B cell (primary cell): ENCODE results near the gene VPS8. TPM values are rescaled to one million over a fixed set of nuclear protein-coding genes. Genes with fewer than 3 reads are reported as not detected.

Experiments used
- ATAC-seq: fragments of 200-7000 bp; cut with Tn5 transposase; one replicate; pipeline ENCODE4 v1.10.0; 2021; ENCODE audit warnings: low read depth, mild to moderate bottlenecking, moderate number of reproducible peaks, moderate library complexity
- CTCF ChIA-PET: fragments of 350-600 bp; sonication (Branson Sonifier 250); formaldehyde crosslinking; loops from one replicate; lab custom pipeline; 2021; ENCODE audit warnings: antibody characterized with exemption, inconsistent platforms; lab: Charles Lee
- POLR2A ChIA-PET: fragments of 350-600 bp; sonication (Branson Sonifier 250); formaldehyde crosslinking; loops from one replicate; lab custom pipeline; 2021; ENCODE audit warnings: antibody characterized with exemption; lab: Charles Lee
- DNase-seq: peaks from one replicate; pipeline ENCODE4 v3.0.0; 2013
- H2AFZ ChIP-seq: 2 replicates; pipeline ENCODE4 v1.6.1; 2012; ENCODE audit warnings: mild to moderate bottlenecking, low read depth, low read length; ENCODE audit not compliant: insufficient read depth, poor library complexity, severe bottlenecking
- H3K27ac ChIP-seq, 2 donors: 1 replicate in 1 of 2; 2 replicates in 1 of 2; pipeline ENCODE4 v1.5.1; 2012 to 2013; ENCODE audit warnings: low read length in 2 of 2, mild to moderate bottlenecking in 2 of 2, moderate library complexity in 1 of 2
- H3K27me3 ChIP-seq, 4 experiments: fragments of 200-600 bp in 1 of 4; sonication (generic) in 1 of 4; replicated peaks in 1 of 4; 1 replicate in 2 of 4; 2 replicates in 2 of 4; pipeline versions ENCODE4 v1.6.1 to v1.7.0; 2013 to 2016; ENCODE audit warnings: low read length in 3 of 4, mild to moderate bottlenecking in 2 of 4, mixed read lengths in 1 of 4, moderate library complexity in 1 of 4; ENCODE audit not compliant: insufficient read depth in 4 of 4, control insufficient read depth in 3 of 4; ENCODE audit errors: control extremely low read depth in 1 of 4
- H3K36me3 ChIP-seq, 2 experiments: replicated peaks in 1 of 2; 1 replicate in 1 of 2; 2 replicates in 1 of 2; pipeline versions ENCODE4 v1.6.1 to v1.7.1; 2013; ENCODE audit warnings: low read length in 1 of 2; ENCODE audit not compliant: insufficient read depth in 2 of 2, control insufficient read depth in 1 of 2; ENCODE audit errors: control extremely low read depth in 1 of 2, extremely low read depth in 1 of 2
- H3K4me1 ChIP-seq, 2 donors: fragments of 200-600 bp in 1 of 2; sonication (generic) in 1 of 2; 1 replicate in 1 of 2; 2 replicates in 1 of 2; pipeline versions ENCODE4 v1.5.1 to v1.6.1; 2013 to 2017; ENCODE audit warnings: low read length in 2 of 2; ENCODE audit not compliant: control insufficient read depth in 2 of 2, insufficient read depth in 2 of 2
- H3K4me2 ChIP-seq: replicated peaks from 2 replicates; pipeline ENCODE3; 2012; ENCODE audit warnings: mild to moderate bottlenecking, low read depth, low read length; ENCODE audit not compliant: poor library complexity, severe bottlenecking
- H3K4me3 ChIP-seq, 5 experiments: fragments of 200-600 bp in 1 of 5; sonication (generic) in 1 of 5; 1 replicate in 3 of 5; 2 replicates in 2 of 5; pipeline versions ENCODE4 v1.5.1 to v1.7.0; 2011 to 2016; ENCODE audit warnings: low read length in 4 of 5, mild to moderate bottlenecking in 4 of 5, low read depth in 2 of 5, control low read depth in 1 of 5, moderate library complexity in 1 of 5; ENCODE audit not compliant: insufficient read depth in 1 of 5; ENCODE audit errors: control extremely low read depth in 1 of 5, extremely low read depth in 1 of 5
- H3K79me2 ChIP-seq: fragments of 200-600 bp; sonication (generic); one replicate; pipeline ENCODE4 v1.6.0; 2016; ENCODE audit warnings: low read length; ENCODE audit not compliant: control insufficient read depth, insufficient read depth
- H3K9ac ChIP-seq: fragments of 200-600 bp; sonication (generic); 2 replicates; pipeline ENCODE4 v1.6.1; 2017; ENCODE audit warnings: mild to moderate bottlenecking, low read length, moderate library complexity
- H3K9me3 ChIP-seq, 3 donors: one replicate each; pipeline versions ENCODE4 v1.6.1 to v1.7.1; 2013; ENCODE audit warnings: low read length in 2 of 3; ENCODE audit not compliant: control insufficient read depth in 2 of 3, insufficient read depth in 1 of 3; ENCODE audit errors: control extremely low read depth in 1 of 3
- H4K20me1 ChIP-seq: 2 replicates; pipeline ENCODE4 v1.6.0; 2012; ENCODE audit warnings: mild to moderate bottlenecking, low read length; ENCODE audit not compliant: insufficient read depth, control insufficient read depth, poor library complexity, severe bottlenecking
- H3K27ac Mint-ChIP-seq: one replicate; pipeline ENCODE4 v1.8.0; 2021; ENCODE audit warnings: mixed read lengths
- H3K27me3 Mint-ChIP-seq: one replicate; pipeline ENCODE4 v1.8.0; 2021; ENCODE audit warnings: mixed read lengths
- H3K4me1 Mint-ChIP-seq: one replicate; pipeline ENCODE4 v1.8.0; 2021; ENCODE audit warnings: mixed read lengths
- H3K4me3 Mint-ChIP-seq: one replicate; pipeline ENCODE4 v1.8.0; 2021; ENCODE audit warnings: mixed read lengths
- H3K9me3 Mint-ChIP-seq: one replicate; pipeline ENCODE4 v1.8.0; 2022; ENCODE audit warnings: mixed read lengths; ENCODE audit not compliant: insufficient read depth
- EZH2 ChIP-seq: IDR thresholded peaks from 2 replicates; pipeline ENCODE4 v1.6.1; 2012; ENCODE audit warnings: borderline replicate concordance, low read depth, mild to moderate bottlenecking, moderate library complexity, low read length; ENCODE audit not compliant: insufficient read depth, poor library complexity, severe bottlenecking
- WGBS: methylation state at CpG from one replicate; pipeline ENCODE4 v1.1.5; 2013; ENCODE audit warnings: missing lambda C conversion rate; ENCODE audit not compliant: insufficient coverage; 5-methylcytosine and 5-hydroxymethylcytosine counted together
- intact Hi-C: fragments of 100-400 bp; cut with micrococcal nuclease; formaldehyde crosslinking; loops from one replicate; pipeline ENCODE4 v1.10.0; 2022
- polyA plus RNA-seq: library from polyadenylated mRNA; depleted of rRNA; stranded (reverse); fragments of >200 nt; gene quantifications from 2 replicates; pipeline ENCODE4 v1.2.3, GENCODE V29; 2012
- total RNA-seq, 2 donors: library from RNA; stranded (reverse); fragments of 120-200 nt in 1 of 2; gene quantifications; 1 replicate in 1 of 2; 2 replicates in 1 of 2; pipeline versions ENCODE4 v1.2.3 to v1.2.4, GENCODE V29; 2013 to 2022
- TF ChIP-seq, protein P1 (sequence below): fragments of 200-600 bp; IDR thresholded peaks from one replicate; pipeline ENCODE4 v1.8.0; 2022; ENCODE audit warnings: antibody characterized with exemption, mild to moderate bottlenecking

VPS8 gene
- total and polyA plus RNA-seq, 2 donors (not counting 1 experiment from before 2014, with no cell fraction given): 18.3 to 95.6 TPM

DNA sequence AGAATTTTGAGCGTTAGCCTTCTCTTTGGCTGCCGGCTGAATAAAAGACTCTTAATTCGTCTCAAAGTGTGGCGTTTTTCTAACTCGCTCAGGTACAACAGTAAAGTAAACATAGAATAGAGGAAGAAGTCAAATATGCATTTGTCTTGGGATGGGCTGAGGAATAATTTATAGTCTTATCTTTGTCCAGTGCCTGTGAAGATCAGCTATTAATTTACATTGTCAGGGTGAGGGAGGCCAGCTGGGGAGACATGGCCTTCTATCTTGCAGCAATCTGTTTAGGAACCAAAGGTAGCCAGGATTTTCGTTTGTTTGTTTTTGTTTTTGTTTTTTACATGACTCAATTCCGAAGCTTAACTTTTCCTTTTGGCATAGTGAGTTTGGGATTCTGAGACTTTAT is 100.2 kb downstream of the VPS8 start:
- H3K27me3 Mint-ChIP-seq: no peaks in the 10 kb centered on the region
- H3K27ac Mint-ChIP-seq: no peak overlapping the region
- Histone ChIP-seq H2AFZ (no peak overlapping the region), H3K9me3 (no peaks in the 10 kb centered on the region), H3K4me1 (no peaks in the 10 kb centered on the region), H3K79me2 (no peaks in the 10 kb centered on the region), H3K4me3 (no peak overlapping the region), H3K9ac (no peak overlapping the region), H3K27ac (no peak overlapping the region), H3K4me2 (no peak overlapping the region), H3K36me3 (peaks cover 0 to 21% of the 10 kb centered on the region in 2 experiments), H4K20me1 (no peaks in the 10 kb centered on the region), H3K27me3 (no peaks in the 10 kb centered on the region)
- no peaks in the 10 kb centered on the region for H3K9me3 Mint-ChIP-seq
- intact Hi-C loops: no loop called here
- TF ChIP-seq EZH2: no peak
- TF ChIP-seq, protein P1, sequence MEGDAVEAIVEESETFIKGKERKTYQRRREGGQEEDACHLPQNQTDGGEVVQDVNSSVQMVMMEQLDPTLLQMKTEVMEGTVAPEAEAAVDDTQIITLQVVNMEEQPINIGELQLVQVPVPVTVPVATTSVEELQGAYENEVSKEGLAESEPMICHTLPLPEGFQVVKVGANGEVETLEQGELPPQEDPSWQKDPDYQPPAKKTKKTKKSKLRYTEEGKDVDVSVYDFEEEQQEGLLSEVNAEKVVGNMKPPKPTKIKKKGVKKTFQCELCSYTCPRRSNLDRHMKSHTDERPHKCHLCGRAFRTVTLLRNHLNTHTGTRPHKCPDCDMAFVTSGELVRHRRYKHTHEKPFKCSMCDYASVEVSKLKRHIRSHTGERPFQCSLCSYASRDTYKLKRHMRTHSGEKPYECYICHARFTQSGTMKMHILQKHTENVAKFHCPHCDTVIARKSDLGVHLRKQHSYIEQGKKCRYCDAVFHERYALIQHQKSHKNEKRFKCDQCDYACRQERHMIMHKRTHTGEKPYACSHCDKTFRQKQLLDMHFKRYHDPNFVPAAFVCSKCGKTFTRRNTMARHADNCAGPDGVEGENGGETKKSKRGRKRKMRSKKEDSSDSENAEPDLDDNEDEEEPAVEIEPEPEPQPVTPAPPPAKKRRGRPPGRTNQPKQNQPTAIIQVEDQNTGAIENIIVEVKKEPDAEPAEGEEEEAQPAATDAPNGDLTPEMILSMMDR: no peak
- POLR2A ChIA-PET: no interaction called here
- H3K4me1 Mint-ChIP-seq: no peaks in the 10 kb centered on the region
- WGBS: 99% methylated on average over 7 of the region's 7 CpGs
- H3K4me3 Mint-ChIP-seq: no peak overlapping the region
- CTCF ChIA-PET: no interaction called here
- no peak for DNase-seq
- ATAC-seq: no peak

DNA sequence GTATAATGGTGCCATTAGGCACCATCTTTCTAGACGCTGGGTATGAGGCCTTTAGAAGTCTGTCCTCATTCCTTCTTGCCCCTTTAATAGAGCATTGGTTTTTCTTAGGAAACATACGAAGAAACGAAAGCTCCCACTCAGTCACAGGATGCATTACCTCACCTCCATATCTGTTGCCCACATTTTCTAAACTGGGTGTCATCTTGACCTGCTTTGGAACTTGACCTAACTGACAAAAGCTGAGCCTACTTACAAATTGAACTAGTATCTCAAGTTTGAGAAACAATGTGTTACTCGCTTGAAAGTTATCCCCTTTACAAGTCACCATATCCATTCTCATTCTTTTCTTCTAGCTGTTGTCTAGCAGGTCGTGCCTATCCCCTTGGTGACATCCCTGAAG is 102.7 kb downstream of the VPS8 start:
- Histone ChIP-seq H3K36me3 (peaks cover 2 to 24% of the 10 kb centered on the region in 2 experiments), H4K20me1 (no peaks in the 10 kb centered on the region), H3K27me3 (no peaks in the 10 kb centered on the region), H3K79me2 (no peaks in the 10 kb centered on the region), H3K4me2 (no peak overlapping the region), H3K27ac (no peak overlapping the region), H3K9ac (no peak overlapping the region), H2AFZ (no peak overlapping the region), H3K4me3 (no peak overlapping the region), H3K9me3 (no peaks in the 10 kb centered on the region), H3K4me1 (no peaks in the 10 kb centered on the region)
- Mint-ChIP-seq H3K27ac (no peak overlapping the region), H3K4me3 (no peak overlapping the region), H3K4me1 (no peaks in the 10 kb centered on the region), H3K9me3 (no peaks in the 10 kb centered on the region), H3K27me3 (no peaks in the 10 kb centered on the region)
- CTCF ChIA-PET: no interaction called here
- intact Hi-C loops: no loop called here
- 98% methylated on average over 5 of the region's 5 CpGs for WGBS
- DNase-seq (no peak), ATAC-seq (no peak)
- POLR2A ChIA-PET: no interaction called here
- TF ChIP-seq EZH2: no peak
- TF ChIP-seq, protein P1: no peak
